Erythroblast (primary cell): ENCODE results near the gene FTL.

Source experiments
- DNase-seq, 2 experiments: peaks; one replicate each; lab custom pipeline; 2025; lab: John Stamatoyannopoulos, UW
- GATA1 ChIP-seq: IDR thresholded peaks from 2 replicates; pipeline ENCODE4 v1.6.1; 2011; ENCODE audit warnings: low read depth, mild to moderate bottlenecking, control low read depth, low read length, moderate library complexity
- POLR2A ChIP-seq: IDR thresholded peaks from 2 replicates; pipeline ENCODE4 v1.6.1; 2011; ENCODE audit warnings: mild to moderate bottlenecking, low read length

Gene FTL

GRCh38 chr19:48954595-48955307 lies 10.4 kb upstream of the FTL start, which contains the start of gene BAX:
TSS of gene BAX (plus strand) at chr19:48954875. CDS start at chr19:48954929, 54 bp downstream.
- peak; percentile 99 for DNase-seq

DNA sequence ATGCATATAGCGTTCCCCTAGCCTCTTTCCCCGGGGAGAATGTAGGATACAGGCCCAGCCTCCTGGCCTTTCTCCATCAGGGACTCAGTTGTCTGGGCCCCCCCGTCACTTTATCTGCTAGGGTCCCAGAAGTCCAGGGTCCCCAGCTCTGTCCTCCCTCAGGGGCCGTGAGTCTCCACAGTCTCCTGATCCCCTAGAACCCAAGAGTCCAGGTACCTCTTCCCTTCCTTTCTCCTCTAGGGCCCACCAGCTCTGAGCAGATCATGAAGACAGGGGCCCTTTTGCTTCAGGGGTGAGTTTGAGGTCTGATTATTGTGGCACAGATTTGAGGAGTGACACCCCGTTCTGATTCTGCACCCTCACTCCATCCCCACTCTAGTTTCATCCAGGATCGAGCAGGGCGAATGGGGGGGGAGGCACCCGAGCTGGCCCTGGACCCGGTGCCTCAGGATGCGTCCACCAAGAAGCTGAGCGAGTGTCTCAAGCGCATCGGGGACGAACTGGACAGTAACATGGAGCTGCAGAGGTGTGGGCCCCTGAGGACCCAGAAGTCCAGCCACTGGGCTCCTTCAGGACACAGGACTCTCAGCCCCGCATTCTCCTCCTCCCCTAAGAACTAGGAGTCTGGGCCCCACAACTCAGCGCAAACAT lies 9.7 kb upstream of the FTL start:
- DNase-seq: no peak
- TF ChIP-seq POLR2A (no peak), GATA1 (no peak)

More at GRCh38 chr19:48954595-48955307, 10.4 kb upstream of the FTL start, which contains the start of gene BAX:
- TF ChIP-seq GATA1 (no peak), POLR2A (peak; percentile 83)

GRCh38 chr19:48958006-48958405 lies 7.1 kb upstream of the FTL start:
- no peak for TF ChIP-seq GATA1
- TF ChIP-seq POLR2A: no peak
- DNase-seq: no peak

DNA sequence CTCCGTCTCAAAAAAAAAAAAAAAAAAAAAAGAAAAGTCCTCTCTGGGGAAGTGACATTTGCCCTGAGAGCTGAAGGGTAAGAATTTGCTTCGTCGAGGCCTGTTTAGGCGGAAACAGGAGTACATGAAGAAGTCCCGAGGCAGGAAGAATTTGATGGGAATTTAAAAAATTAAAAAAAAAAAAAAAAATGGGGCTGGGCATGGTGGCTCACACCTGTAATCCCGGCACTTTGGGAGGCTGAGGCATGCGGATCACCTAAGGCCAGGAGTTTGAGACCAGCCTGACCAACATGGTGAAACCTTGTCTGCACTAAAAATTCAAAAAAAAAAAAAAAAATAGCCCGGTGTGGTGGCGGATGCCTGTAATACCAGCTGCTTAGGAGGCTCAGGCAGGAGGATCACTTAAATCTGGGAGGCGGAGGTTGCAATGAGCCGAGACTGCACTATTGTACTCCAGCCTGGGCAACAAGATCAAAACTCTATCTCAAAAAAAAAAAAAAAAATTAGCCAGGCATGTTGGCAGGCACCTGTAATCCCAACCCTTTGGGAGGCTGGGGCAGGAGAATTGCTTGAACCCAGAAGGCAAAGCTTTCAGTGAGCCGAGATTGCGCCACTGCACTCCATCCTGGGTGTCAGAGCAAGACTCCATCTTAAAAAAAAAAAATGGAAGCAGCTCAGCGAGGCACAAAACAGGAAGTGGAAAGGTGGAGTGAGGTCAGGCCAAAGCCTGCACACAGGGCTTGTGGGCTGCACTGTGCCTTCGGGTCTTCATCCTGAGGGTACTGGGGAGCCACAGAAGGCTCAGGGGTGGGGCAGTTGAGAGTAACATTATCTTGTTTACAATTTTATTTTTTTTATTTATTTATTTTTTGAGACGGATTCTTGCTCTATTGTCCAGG lies 5.5 kb upstream of the FTL start:
- TF ChIP-seq GATA1 (no peak), POLR2A (peak; percentile 0)
- DNase-seq: no peak

DNA sequence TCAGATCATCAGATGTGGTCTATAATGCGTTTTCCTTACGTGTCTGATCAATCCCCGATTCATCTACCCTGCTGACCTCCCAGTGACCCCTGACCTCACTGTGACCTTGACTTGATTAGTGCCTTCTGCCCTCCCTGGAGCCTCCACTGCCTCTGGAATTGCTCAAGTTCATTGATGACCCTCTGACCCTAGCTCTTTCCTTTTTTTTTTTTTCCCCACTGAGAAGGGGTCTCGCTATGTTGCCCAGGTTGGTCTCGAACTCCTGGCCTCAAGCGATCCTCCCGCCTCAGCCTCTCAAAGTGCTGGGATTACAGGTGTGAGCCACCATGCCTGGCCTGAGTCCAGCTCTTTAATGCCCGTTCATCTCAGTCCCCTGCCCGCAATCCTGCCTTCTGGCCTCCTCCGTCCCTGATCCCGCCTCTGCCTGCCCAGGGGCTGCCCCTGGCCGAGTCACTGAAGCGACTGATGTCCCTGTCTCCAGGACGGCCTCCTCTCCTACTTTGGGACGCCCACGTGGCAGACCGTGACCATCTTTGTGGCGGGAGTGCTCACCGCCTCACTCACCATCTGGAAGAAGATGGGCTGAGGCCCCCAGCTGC lies 4.0 kb upstream of the FTL start:
- TF ChIP-seq GATA1: no peak
- no peak for TF ChIP-seq POLR2A
- no peak for DNase-seq

DNA sequence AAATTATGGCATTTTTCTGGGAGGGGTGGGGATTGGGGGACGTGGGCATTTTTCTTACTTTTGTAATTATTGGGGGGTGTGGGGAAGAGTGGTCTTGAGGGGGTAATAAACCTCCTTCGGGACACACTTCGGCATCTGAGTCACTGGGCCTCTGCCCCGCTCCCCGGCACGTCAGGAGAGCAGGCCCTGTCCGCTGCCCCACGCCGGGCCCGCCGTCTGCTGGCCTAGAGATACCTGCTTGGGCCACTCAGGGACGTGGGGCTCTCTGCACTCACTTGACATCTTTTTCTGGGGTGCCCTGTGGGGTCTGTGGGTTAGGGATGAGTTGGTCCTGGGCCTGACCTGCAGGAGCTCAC lies 3.5 kb upstream of the FTL start:
- no peak for TF ChIP-seq POLR2A
- TF ChIP-seq GATA1: no peak
- DNase-seq: no peak

- TF ChIP-seq POLR2A: peak; percentile 95
- TF ChIP-seq GATA1: no peak
- DNase-seq: peak; percentile 88 to 92
These were observed 2.9 kb upstream of the FTL start for GRCh38 chr19:48962029-48962848.

GRCh38 chr19:48962849-48963165 lies 2.3 kb upstream of the FTL start:
- TF ChIP-seq POLR2A (no peak), GATA1 (no peak)
- peak in 1 of 2 experiments; percentile 72 for DNase-seq

DNA sequence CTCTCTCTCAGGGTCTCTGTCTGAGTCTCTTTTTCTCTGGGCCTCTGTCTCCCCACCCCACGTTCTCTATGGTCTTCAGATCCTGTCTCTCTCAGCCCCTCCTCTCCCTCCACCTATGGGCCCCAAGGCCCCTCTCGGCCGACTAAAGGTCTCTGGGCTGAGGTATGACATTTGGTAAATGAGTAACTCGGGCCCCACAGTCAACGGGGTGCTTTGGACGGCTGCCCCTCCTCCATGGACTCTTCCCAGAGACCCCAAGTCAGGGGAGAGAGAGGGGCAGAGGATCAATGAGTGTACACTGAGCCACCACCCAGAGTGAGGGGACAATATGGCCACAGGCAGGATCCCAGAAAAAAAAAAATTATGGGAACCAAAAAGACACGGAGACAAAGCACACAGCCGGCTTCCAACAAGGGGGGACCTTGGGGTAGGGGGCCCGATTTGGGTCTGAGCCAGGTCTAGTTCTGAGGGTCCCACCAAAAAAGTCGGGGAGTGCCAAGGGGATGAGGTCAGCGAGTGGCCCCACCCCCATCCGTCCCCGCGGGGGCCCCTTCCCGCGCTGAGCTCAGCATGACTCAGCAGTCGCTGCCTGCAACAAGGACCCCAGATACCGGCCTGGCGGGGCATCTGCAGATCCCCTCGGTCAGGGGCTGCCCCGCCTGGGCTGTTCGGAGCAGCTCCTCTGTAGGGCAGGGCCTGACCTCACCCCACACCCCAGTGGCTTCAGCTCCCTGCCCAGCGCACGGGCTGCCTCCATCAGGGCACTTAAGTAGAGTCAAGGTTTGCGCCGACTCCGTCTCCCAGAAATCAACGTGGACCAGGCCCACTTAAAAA lies 1.5 kb upstream of the FTL start:
- TF ChIP-seq POLR2A (peak; percentile 87), GATA1 (no peak)
- peak; percentile 97 to 98 for DNase-seq

GRCh38 chr19:48964205-48965039 lies 687 bp upstream of the FTL start:
- peak in 1 of 2 experiments; percentile 85 for DNase-seq
- TF ChIP-seq POLR2A (peak; percentile 63), GATA1 (no peak)
